Ramos (cell line): ENCODE data around the gene SSBP4.

Experiments
- in situ Hi-C: fragments of 300-500 bp; cut with MboI; formaldehyde crosslinking; loops from one replicate; pipeline ENCODE4 v1.14.3; 2022; ENCODE audit warnings: low sequenced_read_pairs; ENCODE audit not compliant: unreplicated experiment

The SSBP4 gene

GRCh38 chr19:18480006-18480691 is 61.0 kb downstream of the SSBP4 start:
- in situ Hi-C loops, result no loop called here

GRCh38 chr19:18481505-18482222 is 62.5 kb downstream of the SSBP4 start:
- in situ Hi-C loops, result no loop called here

- in situ Hi-C loops, result no loop called here
Observed at GRCh38 chr19:18483119-18483890, 64.1 kb downstream of the SSBP4 start.
